Activated T-helper 1 cell treated with anti-CD3 and anti-CD28 coated beads, Interleukin-12 subunit alpha, Interleukin-12 subunit beta, Interleukin-2, Interleukin-4 antibody, amounts not matched to agents 30 ng/mL and 10 ng/mL and 1 ng/mL, durations not matched to agents 14 hours and 24 hours and 36 hours (primary cell): ENCODE measurements around the gene HOXA1. TPM values are rescaled to one million over a fixed set of nuclear protein-coding genes. Genes with fewer than 3 reads are reported as not detected.

Experiments
- DNase-seq: peaks from one replicate; pipeline ENCODE4 v3.0.0; 2021; ENCODE audit warnings: low spot score
- H3K27ac Mint-ChIP-seq: one replicate; pipeline ENCODE4 v1.8.0; 2021; ENCODE audit warnings: mild to moderate bottlenecking, mixed read lengths
- H3K27me3 Mint-ChIP-seq: one replicate; pipeline ENCODE4 v1.8.0; 2022; ENCODE audit warnings: mild to moderate bottlenecking, moderate library complexity, mixed read lengths; ENCODE audit not compliant: insufficient read depth
- H3K36me3 Mint-ChIP-seq: one replicate; pipeline ENCODE4 v1.8.0; 2021; ENCODE audit warnings: low read depth, mixed read lengths
- H3K4me1 Mint-ChIP-seq: one replicate; pipeline ENCODE4 v1.8.0; 2021; ENCODE audit warnings: low read depth, mixed read lengths
- H3K4me3 Mint-ChIP-seq: one replicate; pipeline ENCODE4 v1.8.0; 2021; ENCODE audit warnings: mild to moderate bottlenecking, moderate library complexity, mixed read lengths
- H3K9me3 Mint-ChIP-seq: one replicate; pipeline ENCODE4 v1.8.0; 2021; ENCODE audit warnings: mixed read lengths
- intact Hi-C: fragments of 100-400 bp; cut with micrococcal nuclease; formaldehyde crosslinking; loops from one replicate; pipeline ENCODE4 v1.15.1; 2024
- total RNA-seq: library from RNA; stranded (reverse); gene quantifications from 2 replicates; pipeline ENCODE4 v1.2.3, GENCODE V29; 2022

The HOXA1 gene
- total RNA-seq, 1 donor from 2014 or later, result 0.16 TPM

GRCh38 chr7:27117887-27118491, 22.2 kb upstream of the HOXA1 start:
- H3K9me3 Mint-ChIP-seq, result no peaks in the 10 kb centered on the region
- intact Hi-C loops, result no loop called here
- H3K4me3 Mint-ChIP-seq, result no peak overlapping the region
- no peaks in the 10 kb centered on the region for H3K4me1 Mint-ChIP-seq
- peaks cover 6% of the 10 kb centered on the region for H3K27me3 Mint-ChIP-seq
- H3K27ac Mint-ChIP-seq, result no peak overlapping the region
- DNase-seq, result no peak
- no peaks in the 10 kb centered on the region for H3K36me3 Mint-ChIP-seq

DNA sequence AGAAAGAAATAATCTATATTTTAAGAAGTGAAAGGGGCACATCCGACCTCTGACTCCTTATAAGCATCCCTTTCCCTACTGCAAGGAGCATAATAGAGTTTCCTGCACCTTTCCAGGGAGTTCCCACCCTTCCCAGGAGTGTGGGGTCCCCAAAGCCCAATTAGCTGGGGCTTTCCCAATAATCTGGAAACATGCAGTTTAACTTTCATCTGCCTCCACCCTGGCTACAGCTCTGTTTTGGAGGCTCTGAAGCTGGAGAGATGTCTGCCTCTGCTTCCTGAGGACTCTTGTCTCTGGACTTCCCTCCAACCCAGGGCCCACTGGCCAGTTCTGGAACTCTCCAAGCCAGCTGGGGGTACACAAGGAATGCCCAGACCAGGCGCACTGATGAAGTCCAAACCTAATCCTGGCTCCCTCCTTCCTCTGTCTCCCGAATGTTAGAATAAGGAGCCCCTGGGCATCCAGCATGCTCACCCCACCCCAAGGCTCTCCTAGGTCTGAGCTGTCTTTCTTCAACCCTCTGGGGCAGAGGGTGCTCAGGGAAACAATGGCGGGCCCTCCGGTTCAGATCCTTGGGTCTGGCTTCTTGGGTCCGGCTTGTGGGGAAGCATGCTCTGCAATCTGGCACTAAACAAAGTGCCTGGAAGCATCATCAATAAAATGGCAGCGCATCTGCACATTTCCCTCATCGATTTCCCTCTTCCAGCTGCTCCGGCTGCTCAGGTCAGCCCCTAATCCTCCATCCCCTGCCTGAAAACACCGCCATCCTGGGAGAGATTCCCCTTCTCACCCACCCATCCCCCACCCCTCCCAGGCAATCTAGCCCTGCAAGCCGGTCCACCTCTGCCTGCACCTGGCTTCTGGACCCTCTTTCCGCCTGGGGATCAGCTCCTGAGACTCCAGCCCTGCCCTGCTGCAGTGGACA, 21.4 kb upstream of the HOXA1 start:
- intact Hi-C loops, result no loop called here
- H3K9me3 Mint-ChIP-seq, result no peaks in the 10 kb centered on the region
- peaks cover 6% of the 10 kb centered on the region for H3K27me3 Mint-ChIP-seq
- no peaks in the 10 kb centered on the region for H3K4me1 Mint-ChIP-seq
- H3K4me3 Mint-ChIP-seq, result no peak overlapping the region
- no peak overlapping the region for H3K27ac Mint-ChIP-seq
- no peaks in the 10 kb centered on the region for H3K36me3 Mint-ChIP-seq
- DNase-seq, result no peak

GRCh38 chr7:27116031-27116961, 20.5 kb upstream of the HOXA1 start:
- Mint-ChIP-seq H3K4me3 (no peak overlapping the region), H3K27ac (no peak overlapping the region), H3K9me3 (no peaks in the 10 kb centered on the region), H3K36me3 (no peaks in the 10 kb centered on the region), H3K4me1 (no peaks in the 10 kb centered on the region), H3K27me3 (peaks cover 6% of the 10 kb centered on the region)
- DNase-seq, result no peak
- intact Hi-C loops, result no loop called here

DNA sequence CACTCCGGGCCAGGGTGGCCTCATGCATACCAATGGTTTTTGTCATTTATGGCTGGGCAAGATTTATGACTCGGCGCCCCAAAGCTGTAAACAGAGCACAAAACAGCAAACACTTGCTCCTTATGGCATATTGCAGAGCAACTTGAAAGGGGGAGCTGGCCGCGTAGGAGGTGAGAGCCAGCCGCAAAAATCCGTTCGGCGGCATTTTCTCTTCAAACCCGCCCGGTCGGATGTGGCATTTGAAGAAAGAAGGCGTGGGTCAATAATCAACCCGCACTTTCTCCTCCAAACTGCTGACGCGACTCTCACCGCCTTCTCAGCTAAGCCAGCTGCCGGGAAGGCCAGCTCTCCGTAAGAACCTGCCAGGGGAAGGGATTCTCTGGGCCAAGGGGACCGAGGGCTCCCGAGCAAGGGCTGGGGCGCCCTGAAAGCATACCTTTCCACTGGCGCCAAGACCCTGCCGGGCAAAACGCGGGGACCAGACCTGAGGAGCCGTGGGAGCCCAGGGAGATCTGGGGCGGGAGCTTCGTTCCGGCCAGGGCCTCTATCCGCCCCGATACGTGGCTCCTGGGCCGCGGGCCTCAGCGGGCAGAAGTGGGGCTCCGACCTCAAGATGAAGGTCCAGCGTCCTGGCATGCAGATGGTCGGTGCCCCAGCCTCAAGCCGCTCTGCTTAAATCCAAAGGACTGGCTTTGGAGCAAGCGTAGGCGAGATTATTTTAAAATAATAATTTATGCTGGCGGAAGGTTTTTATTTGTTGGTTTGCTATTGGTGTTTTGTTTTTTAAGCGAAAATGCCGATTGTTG, 19.6 kb upstream of the HOXA1 start:
- intact Hi-C loops, result no loop called here
- no peak for DNase-seq
- Mint-ChIP-seq H3K27me3 (peaks cover 6% of the 10 kb centered on the region), H3K27ac (no peak overlapping the region), H3K36me3 (no peaks in the 10 kb centered on the region), H3K9me3 (no peaks in the 10 kb centered on the region), H3K4me1 (no peaks in the 10 kb centered on the region), H3K4me3 (no peak overlapping the region)

DNA sequence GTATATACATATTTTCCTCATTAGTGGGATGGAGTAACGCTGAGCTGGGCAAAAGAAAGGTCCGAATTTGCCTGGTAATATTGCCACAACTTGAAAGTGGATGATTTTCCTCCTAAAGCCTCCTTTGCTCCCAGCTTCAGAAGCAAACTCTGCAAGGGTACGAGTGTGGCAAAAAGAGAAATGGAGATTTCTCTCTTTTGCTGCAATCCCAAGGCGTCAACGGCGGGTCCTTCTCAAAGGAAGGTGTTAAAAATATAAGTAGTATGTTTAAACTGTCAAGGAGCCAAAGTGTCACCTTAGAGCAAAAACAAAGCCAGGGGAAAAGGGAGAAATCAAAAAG, 19.1 kb upstream of the HOXA1 start:
- no peak for DNase-seq
- no peak overlapping the region for H3K27ac Mint-ChIP-seq
- no peaks in the 10 kb centered on the region for H3K36me3 Mint-ChIP-seq
- H3K4me1 Mint-ChIP-seq, result no peaks in the 10 kb centered on the region
- H3K27me3 Mint-ChIP-seq, result peaks cover 5% of the 10 kb centered on the region
- no peak overlapping the region for H3K4me3 Mint-ChIP-seq
- intact Hi-C loops, result no loop called here
- no peaks in the 10 kb centered on the region for H3K9me3 Mint-ChIP-seq

- Mint-ChIP-seq H3K36me3 (no peaks in the 10 kb centered on the region), H3K4me3 (no peak overlapping the region), H3K27ac (no peak overlapping the region), H3K27me3 (peaks cover 6% of the 10 kb centered on the region), H3K9me3 (no peaks in the 10 kb centered on the region), H3K4me1 (no peaks in the 10 kb centered on the region)
- intact Hi-C loops, result no loop called here
- no peak for DNase-seq
These were observed 18.4 kb upstream of the HOXA1 start for GRCh38 chr7:27113991-27114769.

DNA sequence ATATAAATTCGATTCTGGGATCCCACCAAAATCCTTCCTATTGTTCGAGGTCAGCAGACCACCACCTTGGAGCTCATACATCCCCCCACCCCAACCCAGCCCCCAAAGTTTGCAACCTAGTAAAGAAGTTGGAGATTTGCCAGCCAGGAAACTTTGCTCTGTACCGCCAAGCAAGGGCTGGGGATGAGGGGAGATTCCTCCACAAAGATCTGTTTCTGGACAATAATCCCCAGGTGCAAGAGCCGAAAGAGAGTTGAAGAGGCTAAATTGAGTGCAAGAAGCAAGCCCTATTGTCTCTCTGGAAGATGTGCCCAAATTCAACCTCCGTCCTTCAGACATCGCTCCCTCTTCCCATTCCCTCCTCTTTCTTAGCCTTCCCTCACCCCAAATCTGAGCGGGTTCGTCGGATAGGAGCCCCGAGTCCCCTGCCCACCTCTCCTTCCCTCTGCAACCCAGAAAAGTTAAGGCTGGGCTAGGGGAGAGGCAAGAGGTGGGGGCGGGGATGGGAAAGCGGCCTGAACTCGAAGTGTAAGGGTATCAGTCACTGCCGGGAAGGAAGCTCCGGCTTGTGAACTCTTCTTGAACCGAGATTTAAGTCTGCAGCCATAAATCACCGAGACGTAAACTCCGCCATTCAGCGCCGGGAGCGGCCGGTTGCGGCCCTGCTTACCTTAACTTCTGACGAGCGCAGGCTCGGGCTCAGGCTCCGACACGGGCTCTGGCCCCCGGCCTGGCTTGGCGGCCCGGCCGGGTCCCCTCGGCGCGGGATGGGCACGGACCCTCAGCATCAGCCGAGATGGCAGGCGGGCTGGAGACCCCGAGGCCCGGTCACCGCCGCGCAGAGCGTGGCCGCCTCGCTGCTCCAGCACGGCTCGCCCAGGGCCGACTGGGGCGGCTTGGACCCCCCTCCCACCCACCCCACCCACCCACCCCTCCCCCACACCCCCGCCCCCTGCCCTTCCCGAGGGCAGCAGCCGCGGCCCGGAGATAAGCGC, 17.5 kb upstream of the HOXA1 start:
- intact Hi-C loops, result no loop called here
- peaks cover 4% of the 10 kb centered on the region for H3K27me3 Mint-ChIP-seq
- H3K9me3 Mint-ChIP-seq, result no peaks in the 10 kb centered on the region
- no peaks in the 10 kb centered on the region for H3K36me3 Mint-ChIP-seq
- no peaks in the 10 kb centered on the region for H3K4me1 Mint-ChIP-seq
- H3K4me3 Mint-ChIP-seq, result no peak overlapping the region
- H3K27ac Mint-ChIP-seq, result no peak overlapping the region
- DNase-seq, result no peak

- DNase-seq, result no peak
- Mint-ChIP-seq H3K4me1 (no peaks in the 10 kb centered on the region), H3K27me3 (peaks cover 4% of the 10 kb centered on the region)
These were observed 16.6 kb upstream of the HOXA1 start for GRCh38 chr7:27112361-27112760.

GRCh38 chr7:27111751-27112277, 16.0 kb upstream of the HOXA1 start:
- Mint-ChIP-seq H3K27ac (no peak overlapping the region), H3K9me3 (no peaks in the 10 kb centered on the region), H3K4me1 (no peaks in the 10 kb centered on the region), H3K27me3 (peaks cover 4% of the 10 kb centered on the region), H3K36me3 (no peaks in the 10 kb centered on the region), H3K4me3 (no peak overlapping the region)
- intact Hi-C loops, result no loop called here
- no peak for DNase-seq

More at GRCh38 chr7:27112361-27112760, 16.6 kb upstream of the HOXA1 start:
- no peaks in the 10 kb centered on the region for H3K9me3 Mint-ChIP-seq
- H3K4me3 Mint-ChIP-seq, result no peak overlapping the region
- no peak overlapping the region for H3K27ac Mint-ChIP-seq
- no peaks in the 10 kb centered on the region for H3K36me3 Mint-ChIP-seq
- intact Hi-C loops, result no loop called here

DNA sequence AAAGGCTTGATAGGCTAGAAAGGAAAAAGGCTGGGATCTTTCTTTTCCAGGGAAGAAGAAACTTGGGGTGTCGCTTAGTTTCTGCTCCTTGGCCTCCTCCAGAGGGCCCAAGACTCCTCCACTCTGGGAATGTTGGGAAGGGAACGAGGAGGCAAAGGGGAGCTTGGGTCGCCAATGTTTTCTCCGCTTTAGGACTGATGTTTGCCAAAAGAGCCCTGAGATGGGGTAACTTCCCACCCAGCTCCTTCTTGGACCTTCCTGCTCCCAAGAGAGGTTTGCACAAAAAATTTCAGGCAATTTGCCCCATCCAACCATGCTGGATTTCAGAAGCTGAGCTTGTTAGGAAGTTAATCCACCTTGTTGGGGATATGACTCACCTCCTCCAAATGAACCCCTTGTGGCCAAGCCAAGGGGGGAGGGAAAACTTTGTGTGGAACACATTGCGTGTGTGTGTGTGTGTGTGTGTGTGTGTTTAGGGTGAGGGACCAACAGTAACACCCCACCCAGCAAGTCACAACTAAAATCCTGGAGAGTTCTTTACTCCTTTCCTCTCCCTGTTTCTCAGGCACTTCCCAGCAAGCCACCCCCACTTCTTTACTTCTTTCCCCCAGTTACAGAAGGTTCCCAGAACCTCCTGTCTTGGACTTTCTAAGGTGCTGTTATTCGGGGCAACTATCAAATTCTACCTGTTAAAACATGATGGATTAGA, 15.4 kb upstream of the HOXA1 start:
- no peak overlapping the region for H3K27ac Mint-ChIP-seq
- H3K4me3 Mint-ChIP-seq, result no peak overlapping the region
- H3K4me1 Mint-ChIP-seq, result no peaks in the 10 kb centered on the region
- H3K36me3 Mint-ChIP-seq, result no peaks in the 10 kb centered on the region
- no peaks in the 10 kb centered on the region for H3K9me3 Mint-ChIP-seq
- intact Hi-C loops, result no loop called here
- DNase-seq, result no peak
- H3K27me3 Mint-ChIP-seq, result peaks cover 4% of the 10 kb centered on the region
